ENCODE measurements around the gene PNPLA6.

DNA sequence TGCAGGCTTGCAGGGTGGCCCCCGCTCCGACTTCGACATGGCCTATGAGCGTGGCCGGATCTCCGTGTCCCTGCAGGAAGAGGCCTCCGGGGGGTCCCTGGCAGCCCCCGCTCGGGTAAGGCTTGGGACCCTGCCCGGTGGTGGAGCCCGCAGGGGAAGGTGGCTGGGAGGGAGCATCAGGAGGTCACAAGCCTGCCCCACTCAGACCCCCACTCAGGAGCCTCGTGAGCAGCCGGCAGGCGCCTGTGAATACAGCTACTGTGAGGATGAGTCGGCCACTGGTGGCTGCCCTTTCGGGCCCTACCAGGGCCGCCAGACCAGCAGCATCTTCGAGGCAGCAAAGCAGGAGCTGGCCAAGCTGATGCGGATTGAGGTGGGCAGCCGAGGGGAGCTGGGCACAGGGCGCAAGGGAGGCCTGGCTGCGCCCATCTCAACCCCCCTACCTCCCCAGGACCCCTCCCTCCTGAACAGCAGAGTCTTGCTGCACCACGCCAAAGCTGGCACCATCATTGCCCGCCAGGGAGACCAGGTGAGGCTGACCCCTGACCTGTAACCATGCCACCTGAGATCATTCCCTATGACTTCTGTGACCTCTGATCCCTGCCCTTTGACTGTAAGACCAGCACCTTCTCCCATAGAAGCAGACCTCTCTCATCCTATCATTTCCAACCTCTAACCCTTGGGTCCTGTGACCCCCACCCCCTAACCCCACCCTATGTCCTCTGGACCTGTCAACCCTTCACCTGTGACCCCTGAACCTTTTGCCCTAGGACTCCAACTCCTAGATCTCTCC, 7.2 kb downstream of the PNPLA6 start:
- TF ChIP-seq, protein P1, sequence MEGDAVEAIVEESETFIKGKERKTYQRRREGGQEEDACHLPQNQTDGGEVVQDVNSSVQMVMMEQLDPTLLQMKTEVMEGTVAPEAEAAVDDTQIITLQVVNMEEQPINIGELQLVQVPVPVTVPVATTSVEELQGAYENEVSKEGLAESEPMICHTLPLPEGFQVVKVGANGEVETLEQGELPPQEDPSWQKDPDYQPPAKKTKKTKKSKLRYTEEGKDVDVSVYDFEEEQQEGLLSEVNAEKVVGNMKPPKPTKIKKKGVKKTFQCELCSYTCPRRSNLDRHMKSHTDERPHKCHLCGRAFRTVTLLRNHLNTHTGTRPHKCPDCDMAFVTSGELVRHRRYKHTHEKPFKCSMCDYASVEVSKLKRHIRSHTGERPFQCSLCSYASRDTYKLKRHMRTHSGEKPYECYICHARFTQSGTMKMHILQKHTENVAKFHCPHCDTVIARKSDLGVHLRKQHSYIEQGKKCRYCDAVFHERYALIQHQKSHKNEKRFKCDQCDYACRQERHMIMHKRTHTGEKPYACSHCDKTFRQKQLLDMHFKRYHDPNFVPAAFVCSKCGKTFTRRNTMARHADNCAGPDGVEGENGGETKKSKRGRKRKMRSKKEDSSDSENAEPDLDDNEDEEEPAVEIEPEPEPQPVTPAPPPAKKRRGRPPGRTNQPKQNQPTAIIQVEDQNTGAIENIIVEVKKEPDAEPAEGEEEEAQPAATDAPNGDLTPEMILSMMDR (IDR thresholded peaks at IDR 0.05; ENCODE audit: low read depth, low read length) = no peak
- TF ChIP-seq EZH2phosphoT487 (IDR thresholded peaks at IDR 0.05; ENCODE audit: low read depth) = no peak
